OCI-LY3 (cell line): ENCODE measurements around the gene BEAN1.

Experiments used
- H2AFZ ChIP-seq: fragments of 200-600, 300-600 bp; shearing (Covaris generic); 2 replicates; pipeline ENCODE4 v1.6.0; 2014; ENCODE audit warnings: antibody characterized with exemption, low read depth, low read length
- H3K27ac ChIP-seq: fragments of 200-600, 300-600 bp; sonication (generic); 2 replicates; pipeline ENCODE4 v1.5.1; 2014; ENCODE audit warnings: mild to moderate bottlenecking, low read length, moderate library complexity, mixed read lengths
- H3K27me3 ChIP-seq: fragments of 200-600, 300-600 bp; sonication (generic); 2 replicates; pipeline ENCODE4 v1.6.1; 2014; ENCODE audit warnings: low read depth, low read length, mixed read lengths
- H3K36me3 ChIP-seq: fragments of 200-600, 300-600 bp; sonication (generic); replicated peaks from 2 replicates; pipeline ENCODE3; 2014; ENCODE audit warnings: low read depth, low read length, mixed read lengths
- H3K4me1 ChIP-seq: fragments of 300-600, 200-600 bp; sonication (generic); 2 replicates; pipeline ENCODE4 v1.6.1; 2014; ENCODE audit warnings: low read length, mixed read lengths
- H3K4me2 ChIP-seq: fragments of 200-600, 300-600 bp; sonication (generic); 2 replicates; pipeline ENCODE4 v1.6.1; 2014; ENCODE audit warnings: low read length, mixed read lengths
- H3K4me3 ChIP-seq: fragments of 300-600, 200-600 bp; sonication (generic); 2 replicates; pipeline ENCODE4 v1.5.1; 2014; ENCODE audit warnings: antibody characterized with exemption, mild to moderate bottlenecking, low read length, moderate library complexity
- H3K79me2 ChIP-seq: fragments of 300-600, 200-600 bp; shearing (Covaris generic); 2 replicates; pipeline ENCODE4 v1.6.1; 2014; ENCODE audit warnings: mild to moderate bottlenecking, low read length, mixed read lengths
- H3K9ac ChIP-seq: fragments of 300-600, 200-600 bp; shearing (Covaris generic); 2 replicates; pipeline ENCODE4 v1.6.0; 2014; ENCODE audit warnings: mild to moderate bottlenecking, low read length, moderate library complexity
- H3K9me3 ChIP-seq: fragments of 200-600, 300-600 bp; shearing (Covaris generic); 2 replicates; pipeline ENCODE4 v1.6.1; 2014; ENCODE audit warnings: low read length, mixed read lengths; ENCODE audit not compliant: insufficient read depth
- H4K20me1 ChIP-seq: fragments of 200-600, 300-600 bp; sonication (generic); 2 replicates; pipeline ENCODE4 v1.6.1; 2016; ENCODE audit warnings: low read length, mixed read lengths; ENCODE audit not compliant: insufficient read depth
- EZH2phosphoT487 ChIP-seq: fragments of 200-600 bp; shearing (Covaris generic); IDR thresholded peaks from 2 replicates; pipeline ENCODE4 v1.6.1; 2018; ENCODE audit warnings: antibody characterized with exemption, mixed run types, low read depth
- TF ChIP-seq, protein P1 (sequence below): fragments of 200-600, 300-600 bp; sonication (generic); IDR thresholded peaks from 2 replicates; pipeline ENCODE4 v1.5.1; 2014; ENCODE audit warnings: antibody characterized with exemption, low read length, low read depth

The BEAN1 gene

GRCh38 chr16:66416939-66417700 lies 10.0 kb upstream of the BEAN1 start:
- Histone ChIP-seq H3K4me3 (no peak overlapping the region), H3K27ac (no peak overlapping the region), H2AFZ (no peak overlapping the region), H4K20me1 (no peaks in the 10 kb centered on the region), H3K27me3 (peaks cover 6% of the 10 kb centered on the region; the same call in 1 of the 2 replicates), H3K9me3 (no peaks in the 10 kb centered on the region), H3K79me2 (no peaks in the 10 kb centered on the region), H3K4me2 (no peak overlapping the region), H3K9ac (no peak overlapping the region), H3K4me1 (peaks cover 11% of the 10 kb centered on the region), H3K36me3 (no peaks in the 10 kb centered on the region)
- TF ChIP-seq, protein P1, sequence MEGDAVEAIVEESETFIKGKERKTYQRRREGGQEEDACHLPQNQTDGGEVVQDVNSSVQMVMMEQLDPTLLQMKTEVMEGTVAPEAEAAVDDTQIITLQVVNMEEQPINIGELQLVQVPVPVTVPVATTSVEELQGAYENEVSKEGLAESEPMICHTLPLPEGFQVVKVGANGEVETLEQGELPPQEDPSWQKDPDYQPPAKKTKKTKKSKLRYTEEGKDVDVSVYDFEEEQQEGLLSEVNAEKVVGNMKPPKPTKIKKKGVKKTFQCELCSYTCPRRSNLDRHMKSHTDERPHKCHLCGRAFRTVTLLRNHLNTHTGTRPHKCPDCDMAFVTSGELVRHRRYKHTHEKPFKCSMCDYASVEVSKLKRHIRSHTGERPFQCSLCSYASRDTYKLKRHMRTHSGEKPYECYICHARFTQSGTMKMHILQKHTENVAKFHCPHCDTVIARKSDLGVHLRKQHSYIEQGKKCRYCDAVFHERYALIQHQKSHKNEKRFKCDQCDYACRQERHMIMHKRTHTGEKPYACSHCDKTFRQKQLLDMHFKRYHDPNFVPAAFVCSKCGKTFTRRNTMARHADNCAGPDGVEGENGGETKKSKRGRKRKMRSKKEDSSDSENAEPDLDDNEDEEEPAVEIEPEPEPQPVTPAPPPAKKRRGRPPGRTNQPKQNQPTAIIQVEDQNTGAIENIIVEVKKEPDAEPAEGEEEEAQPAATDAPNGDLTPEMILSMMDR, result no peak
- no peak for TF ChIP-seq EZH2phosphoT487

- Histone ChIP-seq H3K4me3 (no peak overlapping the region), H3K27me3 (peaks cover 6% of the 10 kb centered on the region; the same call in 1 of the 2 replicates), H3K9me3 (no peaks in the 10 kb centered on the region), H3K4me1 (peaks cover 11% of the 10 kb centered on the region), H3K79me2 (no peaks in the 10 kb centered on the region), H4K20me1 (no peaks in the 10 kb centered on the region), H3K27ac (no peak overlapping the region), H3K36me3 (no peaks in the 10 kb centered on the region), H3K4me2 (peak overlapping the region; percentile 57), H3K9ac (no peak overlapping the region), H2AFZ (peak overlapping the region; percentile 98)
- TF ChIP-seq, protein P1, result no peak
- TF ChIP-seq EZH2phosphoT487, result no peak
Measured at GRCh38 chr16:66418165-66418962, 8.7 kb upstream of the BEAN1 start.

- Histone ChIP-seq H3K27ac (no peak overlapping the region), H3K9ac (no peak overlapping the region), H3K9me3 (no peaks in the 10 kb centered on the region), H2AFZ (no peak overlapping the region), H3K79me2 (no peaks in the 10 kb centered on the region), H3K4me2 (no peak overlapping the region), H3K27me3 (peaks cover 6% of the 10 kb centered on the region; the same call in 1 of the 2 replicates), H3K36me3 (no peaks in the 10 kb centered on the region), H4K20me1 (no peaks in the 10 kb centered on the region), H3K4me3 (no peak overlapping the region), H3K4me1 (peaks cover 11% of the 10 kb centered on the region)
- no peak for TF ChIP-seq EZH2phosphoT487
- TF ChIP-seq, protein P1, result no peak
Measured at GRCh38 chr16:66419527-66419926, 7.6 kb upstream of the BEAN1 start.

GRCh38 chr16:66420396-66420795 lies 6.7 kb upstream of the BEAN1 start:
- H3K27ac ChIP-seq, result no peak overlapping the region

More at GRCh38 chr16:66420396-66420795, 6.7 kb upstream of the BEAN1 start:
- Histone ChIP-seq H3K27me3 (peaks cover 6% of the 10 kb centered on the region; the same call in 1 of the 2 replicates), H3K4me2 (no peak overlapping the region), H3K9ac (no peak overlapping the region), H3K9me3 (no peaks in the 10 kb centered on the region), H4K20me1 (no peaks in the 10 kb centered on the region), H3K36me3 (no peaks in the 10 kb centered on the region), H3K4me3 (no peak overlapping the region), H2AFZ (no peak overlapping the region), H3K79me2 (no peaks in the 10 kb centered on the region), H3K4me1 (peaks cover 11% of the 10 kb centered on the region)
- no peak for TF ChIP-seq EZH2phosphoT487
- TF ChIP-seq, protein P1, result no peak
